NCI-H460 (cell line): ENCODE measurements around the gene FAF1. TPM values are rescaled to one million over a fixed set of nuclear protein-coding genes. Genes with fewer than 3 reads are reported as not detected.

ENCODE experiments used
- DNase-seq: peaks from one replicate; pipeline ENCODE4 v3.0.0-alpha.2; 2016; ENCODE audit warnings: low read depth; ENCODE audit errors: extremely low read depth
- total RNA-seq: library from RNA; depleted of rRNA; stranded (reverse); fragments of >200 nt; shearing (Covaris generic); gene quantifications from 2 replicates; pipeline ENCODE4 v1.2.3, GENCODE V29; 2014

Gene FAF1
- total RNA-seq, 1 experiment from 2014 or later: 65.7 TPM

DNA sequence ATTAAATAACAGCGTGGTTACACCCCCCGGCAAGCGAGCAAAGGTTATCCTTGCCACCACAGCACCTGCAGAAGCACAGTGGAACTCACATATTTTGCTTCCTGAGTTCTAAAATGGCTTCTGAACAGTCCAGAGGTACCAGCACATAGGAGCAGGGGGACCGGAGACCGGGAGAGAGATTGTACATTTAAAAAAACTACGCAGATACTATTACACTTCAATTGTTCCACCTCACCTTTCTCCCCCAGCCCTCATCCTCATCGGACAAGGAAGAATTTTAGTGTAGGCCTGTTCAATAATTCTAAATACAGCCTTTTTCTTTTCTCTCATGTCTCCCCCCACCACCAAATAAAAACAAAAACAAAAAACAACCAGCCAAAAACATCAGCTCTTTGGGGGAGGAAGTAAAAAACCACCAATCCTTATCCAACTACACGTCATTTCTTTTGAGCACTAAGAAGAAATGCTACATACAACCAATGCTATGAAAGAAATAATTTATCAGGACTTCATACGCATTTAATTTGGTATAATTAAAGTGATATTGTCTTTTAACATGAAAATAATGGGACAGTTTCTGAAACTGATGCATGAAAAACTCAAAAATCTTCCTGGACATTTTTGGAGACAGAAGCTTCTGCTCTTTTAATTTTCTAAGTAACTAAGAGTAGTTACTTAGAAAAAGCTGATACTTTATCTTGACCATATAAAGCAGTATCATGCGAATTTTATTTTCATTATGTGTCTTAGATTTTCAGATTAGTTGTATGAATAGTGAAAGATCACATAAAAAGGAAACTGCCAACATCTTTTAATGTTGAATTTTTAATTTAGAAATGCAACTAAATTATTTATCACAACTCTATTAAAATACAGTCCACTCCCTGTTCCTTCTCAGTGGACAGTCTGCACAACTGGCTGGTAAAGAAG is 19.1 kb upstream of the FAF1 start:
- no peak for DNase-seq

DNA sequence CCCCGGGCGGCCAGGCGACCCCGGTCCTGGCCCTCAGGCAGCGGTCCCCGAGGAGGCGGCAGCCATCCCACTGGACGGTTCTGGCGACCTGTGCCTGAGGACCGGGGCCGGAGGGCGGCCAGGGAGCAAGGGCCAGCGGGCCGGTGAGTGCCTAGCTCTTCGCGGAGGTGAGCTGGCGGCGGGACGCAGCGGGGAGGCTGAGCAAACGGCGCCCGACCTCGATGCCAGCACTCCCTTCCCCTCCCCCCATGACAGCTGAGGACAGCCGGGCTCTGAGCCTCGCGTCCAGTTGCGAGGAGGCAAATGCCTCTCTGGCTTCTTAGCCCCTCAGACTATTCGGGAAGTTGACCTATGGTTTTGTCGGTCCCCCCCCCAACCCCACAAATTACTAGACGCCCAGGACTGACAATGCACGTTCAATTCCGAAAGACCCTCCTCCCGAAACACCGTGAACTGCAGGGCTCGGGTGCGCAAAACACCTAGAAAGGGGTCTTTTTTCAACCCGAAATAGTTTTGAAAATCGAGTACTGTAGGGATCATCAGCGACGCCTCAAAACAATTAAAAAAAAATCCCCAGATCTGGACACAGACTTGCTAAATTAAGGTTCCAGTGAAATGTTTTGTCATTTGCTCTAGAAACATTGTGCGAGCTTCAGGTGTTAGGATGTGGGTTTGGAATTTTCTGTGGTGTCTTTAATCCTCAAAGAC is 18.2 kb upstream of the FAF1 start:
- no peak for DNase-seq

DNA sequence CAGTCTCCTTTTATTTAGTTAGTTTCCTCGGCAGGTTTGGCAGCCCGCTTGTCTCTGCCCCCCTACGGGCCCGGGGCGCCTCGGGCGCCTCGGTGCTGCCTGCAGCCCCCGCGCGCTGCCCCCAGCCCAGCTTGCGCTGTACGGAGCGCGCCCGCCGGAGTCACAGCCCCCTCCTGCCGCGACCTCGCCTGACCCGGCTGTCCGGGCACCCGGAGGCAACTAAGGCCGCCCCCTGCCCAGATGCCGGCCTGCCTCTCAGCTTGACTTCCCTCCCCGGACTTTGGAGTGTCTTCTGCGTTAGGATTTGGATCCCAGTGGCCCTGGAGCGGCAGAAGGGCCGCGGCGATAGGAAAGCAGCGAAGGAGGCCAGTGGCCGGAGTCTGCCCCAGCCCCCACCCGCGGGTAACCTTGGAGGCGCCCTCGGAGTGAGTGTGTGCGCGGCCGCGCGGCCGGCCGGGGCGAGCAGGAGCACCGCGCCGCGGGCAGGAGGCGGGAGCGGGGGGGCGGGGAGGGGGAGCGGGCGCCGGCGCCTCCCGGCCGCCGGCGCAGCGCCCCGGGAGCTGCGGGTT is 17.6 kb upstream of the FAF1 start:
- DNase-seq: no peak

GRCh38 chr1:50976890-50977574 is 17.0 kb upstream of the FAF1 start:
- no peak for DNase-seq

DNA sequence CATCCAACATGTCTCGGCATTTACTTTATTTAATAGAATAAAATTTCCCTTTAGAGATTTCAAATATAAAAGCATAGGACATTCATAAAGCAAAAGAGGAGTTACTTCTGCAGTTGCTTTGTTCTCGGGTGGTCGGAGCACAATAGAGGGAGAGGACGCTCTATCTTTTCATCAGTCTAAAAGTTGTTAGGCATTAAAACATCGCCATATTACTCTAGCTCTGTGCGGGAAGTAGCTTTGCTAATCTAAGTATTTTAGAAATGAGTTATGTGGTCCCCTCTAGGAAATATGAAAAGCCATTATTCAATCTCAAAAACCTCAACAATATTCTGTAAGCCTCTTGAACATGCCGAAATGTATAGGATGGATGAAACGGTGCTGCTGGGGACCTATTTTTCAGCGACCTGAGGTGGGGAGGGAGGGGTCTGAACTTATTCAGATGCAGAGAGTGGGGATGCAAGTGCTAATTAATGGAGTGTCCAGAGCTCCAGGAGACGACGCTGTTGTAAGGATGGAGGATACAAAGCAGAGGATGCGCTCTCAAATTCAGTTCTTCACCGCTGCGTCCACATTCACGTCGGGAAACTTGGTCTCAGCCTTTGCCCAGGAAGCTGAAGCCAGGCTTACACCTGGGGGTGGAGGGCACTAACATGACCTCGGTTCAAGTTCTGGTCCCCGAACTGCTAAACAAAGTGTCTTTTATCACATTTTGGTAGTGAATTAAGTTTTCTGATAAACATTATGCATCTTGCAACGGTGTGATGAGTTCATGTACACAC is 16.2 kb upstream of the FAF1 start:
- no peak for DNase-seq

- no peak for DNase-seq
Measured at GRCh38 chr1:50975436-50975835, 15.4 kb upstream of the FAF1 start.

GRCh38 chr1:50974618-50974935 is 14.5 kb upstream of the FAF1 start:
- DNase-seq: no peak

DNA sequence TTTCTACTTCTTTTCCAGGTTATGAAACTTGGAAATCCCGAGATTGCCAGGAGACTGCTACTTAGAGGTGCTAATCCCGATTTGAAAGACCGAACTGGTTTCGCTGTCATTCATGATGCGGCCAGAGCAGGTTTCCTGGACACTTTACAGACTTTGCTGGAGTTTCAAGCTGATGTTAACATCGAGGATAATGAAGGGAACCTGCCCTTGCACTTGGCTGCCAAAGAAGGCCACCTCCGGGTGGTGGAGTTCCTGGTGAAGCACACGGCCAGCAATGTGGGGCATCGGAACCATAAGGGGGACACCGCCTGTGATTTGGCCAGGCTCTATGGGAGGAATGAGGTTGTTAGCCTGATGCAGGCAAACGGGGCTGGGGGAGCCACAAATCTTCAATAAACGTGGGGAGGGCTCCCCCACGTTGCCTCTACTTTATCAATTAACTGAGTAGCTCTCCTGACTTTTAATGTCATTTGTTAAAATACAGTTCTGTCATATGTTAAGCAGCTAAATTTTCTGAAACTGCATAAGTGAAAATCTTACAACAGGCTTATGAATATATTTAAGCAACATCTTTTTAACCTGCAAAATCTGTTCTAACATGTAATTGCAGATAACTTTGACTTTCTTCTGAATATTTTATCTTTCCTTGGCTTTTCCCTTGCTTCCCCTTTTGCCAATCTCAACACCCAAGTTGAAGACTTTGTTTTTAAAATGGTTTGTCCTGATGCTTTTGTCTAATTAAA is 14.0 kb upstream of the FAF1 start:
- no peak for DNase-seq

DNA sequence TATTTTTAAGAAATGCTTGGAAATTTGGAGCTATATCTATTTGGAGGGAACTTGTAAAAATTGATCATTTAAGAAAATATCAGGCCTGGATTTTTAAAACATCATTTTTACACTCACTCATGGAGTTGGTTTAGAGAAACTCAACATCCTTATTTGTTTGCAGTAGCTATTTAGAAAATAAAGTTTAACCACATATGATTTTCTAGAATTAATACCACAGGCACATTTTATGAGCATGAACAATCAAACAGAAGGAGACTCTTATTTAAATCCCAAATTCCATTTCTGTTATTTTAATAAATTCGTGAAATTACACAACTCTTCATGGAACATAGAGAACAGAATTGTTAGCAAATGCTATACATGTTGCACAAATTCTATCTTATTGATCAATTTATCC is 13.2 kb upstream of the FAF1 start:
- no peak for DNase-seq

DNA sequence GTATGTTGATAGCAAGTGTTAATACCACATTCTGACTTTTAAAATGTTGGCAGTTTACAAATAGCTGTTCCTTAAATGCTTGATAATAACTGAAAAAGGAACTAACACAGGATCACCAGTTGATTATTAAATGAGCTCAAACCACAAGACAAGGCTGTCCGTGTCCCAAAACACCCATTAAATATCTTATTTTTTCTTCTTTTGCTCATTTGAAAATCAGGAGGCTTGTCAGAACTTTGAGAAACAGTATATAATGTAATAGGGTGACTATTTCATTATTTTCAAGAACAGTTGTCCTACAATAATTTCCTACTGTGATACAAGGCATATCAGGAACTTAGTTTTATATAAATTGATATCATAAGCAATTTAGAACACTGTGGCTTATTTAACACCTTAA is 12.7 kb upstream of the FAF1 start:
- DNase-seq: no peak

GRCh38 chr1:50971748-50972305 is 11.8 kb upstream of the FAF1 start:
- DNase-seq: no peak

DNA sequence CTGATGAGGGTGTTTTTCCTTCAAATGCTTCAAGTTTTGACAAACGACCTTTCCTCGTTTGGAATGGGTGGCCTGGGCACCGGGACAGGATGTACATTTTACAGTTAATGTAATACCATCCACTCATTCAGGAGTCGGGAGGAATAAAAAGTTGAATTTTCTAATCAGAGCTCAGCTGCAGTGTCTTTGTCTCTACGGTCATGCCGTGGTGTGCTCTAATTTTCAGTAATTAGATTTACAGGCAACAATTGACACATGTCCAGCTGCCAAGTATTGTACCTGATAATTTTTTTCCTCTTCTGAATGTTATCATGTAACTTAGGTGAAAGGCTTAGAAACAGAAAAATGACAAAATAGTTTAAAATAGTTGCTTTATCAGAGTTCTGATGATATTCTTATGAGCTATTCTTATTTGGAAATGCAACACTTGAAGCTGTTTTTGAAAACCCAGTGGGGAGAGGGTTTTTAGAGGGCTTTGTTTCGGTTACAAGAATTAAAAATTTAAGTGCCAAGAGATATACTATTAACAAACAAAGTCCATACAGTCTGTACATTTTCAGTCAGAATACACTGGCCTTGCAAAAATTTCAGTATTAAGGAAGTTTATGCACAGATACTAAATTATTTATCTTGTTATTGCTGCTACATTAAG is 11.0 kb upstream of the FAF1 start:
- no peak for DNase-seq

DNA sequence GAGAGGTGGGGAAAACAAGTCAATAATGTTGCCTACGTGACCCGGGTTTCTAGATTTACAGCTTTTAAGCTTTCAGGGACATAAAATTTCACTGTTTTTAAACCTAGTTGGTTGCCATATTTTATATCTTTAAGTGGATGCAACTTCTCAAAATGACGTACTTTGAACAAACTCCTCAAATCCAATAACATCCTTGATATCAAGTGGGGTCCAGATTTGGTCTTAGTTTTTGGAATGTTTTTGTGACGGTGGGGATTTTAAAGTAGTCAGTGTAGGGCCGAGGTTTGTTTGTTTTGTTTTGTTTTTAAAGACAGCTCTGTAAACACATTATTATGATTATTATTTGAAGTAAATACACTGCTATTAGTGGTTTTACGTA is 10.4 kb upstream of the FAF1 start:
- no peak for DNase-seq

DNA sequence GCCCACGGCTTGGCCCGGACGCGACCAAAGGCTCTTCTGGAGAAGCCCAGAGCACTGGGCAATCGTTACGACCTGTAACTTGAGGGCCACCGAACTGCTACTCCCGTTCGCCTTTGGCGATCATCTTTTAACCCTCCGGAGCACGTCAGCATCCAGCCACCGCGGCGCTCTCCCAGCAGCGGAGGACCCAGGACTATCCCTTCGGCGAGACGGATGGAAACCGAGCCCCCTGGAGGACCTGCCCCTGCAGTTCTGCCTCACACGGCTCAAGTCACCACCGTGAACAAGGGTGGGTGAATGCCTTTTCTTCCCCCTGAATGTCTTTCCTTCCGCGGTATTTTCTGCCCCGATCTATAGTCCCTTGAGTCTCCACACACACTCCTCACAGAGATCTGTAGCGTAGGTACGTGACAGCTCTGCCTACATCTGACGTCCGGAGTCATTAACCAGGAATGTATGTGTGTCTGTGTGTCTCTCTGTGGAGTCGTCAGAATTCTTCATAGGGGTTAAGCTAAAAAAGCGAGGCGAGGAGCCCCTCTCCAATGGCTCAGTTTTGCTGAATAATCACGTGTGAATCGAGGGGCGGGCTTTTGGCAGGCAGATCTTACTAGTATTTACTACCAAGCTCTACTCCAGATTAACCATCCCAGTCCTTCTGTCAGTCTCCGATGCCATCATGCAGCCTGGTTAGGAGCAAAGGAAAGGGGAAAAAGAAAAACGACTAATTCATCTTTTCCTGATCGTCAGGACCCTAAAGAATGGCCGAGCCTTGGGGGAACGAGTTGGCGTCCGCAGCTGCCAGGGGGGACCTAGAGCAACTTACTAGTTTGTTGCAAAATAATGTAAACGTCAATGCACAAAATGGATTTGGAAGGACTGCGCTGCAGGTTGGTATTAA is 9.8 kb upstream of the FAF1 start, which contains the start of gene CDKN2C:
TSS of gene CDKN2C (plus strand) at position 635 of the 898 bp plus-strand sequence. CDS start at position 759, 124 bp downstream.
- DNase-seq: peak; percentile 62

GRCh38 chr1:50968821-50969610 is 8.9 kb upstream of the FAF1 start:
- no peak for DNase-seq

DNA sequence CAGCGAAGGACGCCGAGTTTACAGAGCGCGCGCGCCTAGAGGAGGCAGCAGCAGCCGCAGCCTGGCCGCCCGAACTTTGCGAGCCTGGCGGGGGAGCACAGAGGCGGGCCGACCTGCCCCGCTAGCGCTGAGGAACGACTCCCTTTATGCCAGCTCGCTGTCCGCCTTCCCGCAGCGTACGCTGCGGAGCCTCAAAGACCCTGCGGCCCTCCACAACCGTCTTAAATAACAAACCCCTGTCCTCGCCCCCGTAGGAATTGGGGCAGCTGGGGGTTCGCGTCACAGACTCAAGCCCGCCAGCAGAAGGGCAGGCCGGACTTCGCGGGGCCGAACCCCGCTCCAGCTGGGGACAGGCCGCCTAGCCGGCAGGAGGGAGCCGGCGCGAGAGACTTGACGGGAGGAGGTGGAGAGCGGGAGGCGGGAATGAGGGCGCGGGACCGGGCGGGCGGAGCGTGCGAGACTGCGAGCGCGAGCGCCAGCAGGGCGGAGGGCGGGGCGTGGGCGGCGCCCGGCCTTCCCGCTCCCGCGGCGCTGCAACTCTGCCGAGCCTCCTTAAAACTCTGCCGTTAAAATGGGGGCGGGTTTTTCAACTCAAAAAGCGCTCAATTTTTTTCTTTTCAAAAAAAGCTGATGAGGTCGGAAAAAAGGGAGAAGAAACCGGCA is 8.2 kb upstream of the FAF1 start:
- peak; percentile 75 for DNase-seq
